IPS DF 6.9 (cell line): ENCODE measurements around the gene PKP2.

Experiments
- DNase-seq: peaks from one replicate; pipeline ENCODE4 v3.0.0-alpha.2; 2013; ENCODE audit warnings: low read depth, low spot score
- H3K27ac ChIP-seq: one replicate; pipeline ENCODE4 v1.5.1; 2013; ENCODE audit warnings: low read length, control low read depth
- H3K27me3 ChIP-seq: 2 replicates; pipeline ENCODE4 v1.6.1; 2013; ENCODE audit warnings: mild to moderate bottlenecking, low read length; ENCODE audit not compliant: control insufficient read depth, insufficient read depth
- H3K36me3 ChIP-seq: 2 replicates; pipeline ENCODE4 v1.6.1; 2013; ENCODE audit warnings: low read length; ENCODE audit not compliant: control insufficient read depth, insufficient read depth
- H3K4me1 ChIP-seq: 2 replicates; pipeline ENCODE4 v1.6.1; 2013; ENCODE audit warnings: low read length; ENCODE audit not compliant: control insufficient read depth, insufficient read depth
- H3K4me3 ChIP-seq: 2 replicates; pipeline ENCODE4 v1.5.1; 2013; ENCODE audit warnings: mild to moderate bottlenecking, low read length
- H3K9me3 ChIP-seq: 2 replicates; pipeline ENCODE4 v1.6.1; 2013; ENCODE audit warnings: low read length, inconsistent platforms; ENCODE audit not compliant: control insufficient read depth, insufficient read depth
- WGBS: extraction: QIAGEN DNeasy Blood & Tissue Kit; methylation state at CpG from one replicate; pipeline ENCODE4 v1.1.7; 2013; ENCODE audit warnings: mixed read lengths, missing lambda C conversion rate; ENCODE audit not compliant: insufficient read length, insufficient coverage; 5-methylcytosine and 5-hydroxymethylcytosine counted together

Gene PKP2

DNA sequence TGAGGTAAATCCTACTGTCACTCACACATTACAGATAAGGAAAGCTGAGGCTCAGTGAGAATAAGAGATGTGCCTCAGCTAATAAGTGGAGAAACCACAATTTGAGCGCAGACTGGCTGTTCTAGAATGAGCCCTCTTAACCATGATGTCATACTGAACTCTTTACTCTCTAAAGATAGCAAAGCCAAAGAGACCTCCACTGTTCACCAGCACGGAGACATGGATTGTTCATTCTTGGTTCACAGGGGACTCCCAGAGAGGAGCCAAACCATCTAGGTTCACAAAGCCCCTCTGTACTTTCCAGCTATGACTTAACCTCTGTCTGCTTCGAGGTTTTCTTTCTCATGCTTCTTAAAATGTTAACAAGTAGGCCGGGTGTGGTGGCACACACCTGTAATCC, 108.2 kb downstream of the PKP2 start:
- no peaks in the 10 kb centered on the region for H3K9me3 ChIP-seq
- peaks cover 4% of the 10 kb centered on the region; the same call in 1 of the 2 replicates for H3K36me3 ChIP-seq
- H3K4me1 ChIP-seq: no peaks in the 10 kb centered on the region
- H3K27me3 ChIP-seq: no peaks in the 10 kb centered on the region
- no peak for DNase-seq
- H3K27ac ChIP-seq: no peak overlapping the region
- WGBS: no CpG with 5 or more reads among the region's 4 CpGs
- no peak overlapping the region for H3K4me3 ChIP-seq

DNA sequence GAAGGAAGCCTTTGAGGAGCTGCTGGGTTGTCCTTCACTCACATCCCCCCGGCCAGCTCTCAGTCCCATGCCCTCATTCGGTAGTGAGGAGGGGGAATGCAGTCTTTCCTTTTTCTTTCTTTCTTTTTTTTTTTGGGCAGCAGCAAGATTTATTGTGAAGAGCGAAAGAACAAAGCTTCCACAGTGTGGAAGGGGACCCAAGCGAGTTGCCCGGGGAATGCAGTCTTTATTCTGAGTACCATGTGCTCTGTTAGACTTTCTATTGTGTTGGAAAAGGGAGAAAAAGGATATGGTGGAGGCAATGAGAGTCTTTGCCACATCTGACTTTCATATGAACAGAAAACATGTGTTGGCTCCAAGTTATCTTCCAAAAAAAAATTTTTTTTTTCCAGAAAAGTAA, 111.0 kb downstream of the PKP2 start:
- Histone ChIP-seq H3K4me1 (no peaks in the 10 kb centered on the region), H3K27me3 (no peaks in the 10 kb centered on the region), H3K36me3 (no peaks in the 10 kb centered on the region), H3K27ac (no peak overlapping the region), H3K9me3 (no peaks in the 10 kb centered on the region), H3K4me3 (no peak overlapping the region)
- no CpG with 5 or more reads among the region's 5 CpGs for WGBS
- no peak for DNase-seq

DNA sequence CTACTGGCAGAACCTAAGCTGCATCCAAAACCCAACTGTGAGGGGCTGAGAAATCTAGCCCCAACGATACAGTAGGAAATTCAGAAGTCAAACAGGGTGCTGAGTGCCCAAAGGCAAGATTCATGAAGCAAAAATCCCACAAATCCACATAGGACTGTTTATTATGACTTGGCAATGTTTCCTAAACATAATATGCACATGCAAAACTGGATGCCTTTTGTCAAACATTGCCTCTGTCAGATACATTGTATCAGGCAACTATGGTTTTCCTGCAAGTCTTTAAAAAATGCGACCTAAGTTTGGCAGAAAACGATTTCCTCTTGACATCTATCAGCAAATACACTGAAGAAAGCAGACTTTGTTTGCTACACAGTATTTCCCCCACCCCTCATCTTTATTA, 113.5 kb downstream of the PKP2 start:
- WGBS: no CpG with 5 or more reads among the region's 3 CpGs

DNA sequence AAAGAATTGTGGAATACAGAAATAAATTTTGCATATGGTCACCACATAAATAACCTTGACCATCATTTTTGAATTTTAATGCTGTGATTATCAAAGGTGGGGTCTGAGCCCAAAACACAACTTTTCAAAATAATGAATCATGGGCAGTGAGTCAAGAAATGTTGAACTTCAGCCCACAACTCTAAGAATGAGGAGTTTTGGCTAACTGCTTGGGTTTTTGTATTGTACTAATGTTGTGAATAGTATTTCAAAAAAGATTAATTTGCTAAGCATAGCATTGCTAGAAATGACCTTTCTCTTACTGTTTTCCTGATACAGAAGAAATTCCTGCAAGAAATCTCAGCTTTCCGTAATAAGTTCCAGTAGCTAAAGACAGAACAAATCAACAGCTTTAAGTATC, 116.5 kb downstream of the PKP2 start:
- no peak for DNase-seq
- Histone ChIP-seq H3K27ac (no peak overlapping the region), H3K27me3 (no peaks in the 10 kb centered on the region), H3K4me3 (no peak overlapping the region), H3K4me1 (no peaks in the 10 kb centered on the region), H3K36me3 (no peaks in the 10 kb centered on the region), H3K9me3 (no peaks in the 10 kb centered on the region)
- no CpG with 5 or more reads among the region's 1 CpG for WGBS

More for the DNA sequence above, 113.5 kb downstream of the PKP2 start:
- Histone ChIP-seq H3K27me3 (no peaks in the 10 kb centered on the region), H3K27ac (no peak overlapping the region), H3K9me3 (no peaks in the 10 kb centered on the region), H3K36me3 (no peaks in the 10 kb centered on the region), H3K4me1 (no peaks in the 10 kb centered on the region), H3K4me3 (no peak overlapping the region)
- DNase-seq: no peak

DNA sequence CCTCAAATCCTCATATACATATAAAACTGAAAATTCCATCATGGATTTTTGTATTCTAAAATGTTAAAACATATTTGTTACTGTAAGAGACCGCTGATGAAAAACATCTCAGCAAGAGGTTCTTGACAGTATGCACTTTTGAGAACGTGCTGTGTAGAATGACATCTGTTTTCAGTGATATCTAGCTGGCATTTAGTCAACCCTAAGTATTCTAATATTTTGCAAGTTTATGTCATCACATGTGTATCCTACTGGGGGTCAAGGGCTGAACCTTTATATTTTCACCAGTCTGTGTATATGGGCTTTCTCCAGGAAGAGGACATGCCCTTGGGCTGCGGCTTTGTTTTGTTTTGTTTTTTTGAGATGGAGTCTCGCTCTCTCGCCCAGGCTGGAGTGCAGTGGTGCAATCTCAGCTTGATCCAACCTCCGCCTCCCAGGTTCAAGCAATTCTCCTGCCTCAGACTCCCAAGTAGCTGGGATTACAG, 118.8 kb downstream of the PKP2 start:
- no peak overlapping the region for H3K27ac ChIP-seq
- no peak for DNase-seq
- no CpG with 5 or more reads among the region's 6 CpGs for WGBS

DNA sequence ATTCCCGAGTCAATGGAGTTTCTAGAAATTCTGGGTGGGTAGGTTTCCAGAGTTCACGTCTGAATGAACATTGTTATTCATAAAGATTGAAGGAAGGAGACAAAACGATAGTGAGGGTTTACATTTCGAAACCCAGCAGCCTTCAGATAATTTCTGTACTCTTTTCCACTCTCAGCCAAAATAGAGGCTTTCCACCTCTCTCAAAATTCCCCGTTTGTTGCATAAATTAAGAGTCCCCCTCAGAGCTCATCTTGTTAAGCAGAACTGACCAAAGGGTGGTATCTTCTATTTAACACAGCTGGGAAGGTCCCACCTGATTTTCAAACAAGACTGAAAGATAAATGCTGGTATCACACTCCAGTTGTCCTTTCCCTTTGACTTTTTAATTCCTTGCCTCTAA, 119.4 kb downstream of the PKP2 start:
- Histone ChIP-seq H3K27me3 (no peaks in the 10 kb centered on the region), H3K9me3 (no peaks in the 10 kb centered on the region), H3K27ac (no peak overlapping the region), H3K36me3 (no peaks in the 10 kb centered on the region), H3K4me3 (no peak overlapping the region), H3K4me1 (no peaks in the 10 kb centered on the region)
- no CpG with 5 or more reads among the region's 5 CpGs for WGBS
- no peak for DNase-seq

More for the DNA sequence above, 118.8 kb downstream of the PKP2 start:
- Histone ChIP-seq H3K9me3 (no peaks in the 10 kb centered on the region), H3K36me3 (no peaks in the 10 kb centered on the region), H3K27me3 (no peaks in the 10 kb centered on the region), H3K4me3 (no peak overlapping the region), H3K4me1 (no peaks in the 10 kb centered on the region)

DNA sequence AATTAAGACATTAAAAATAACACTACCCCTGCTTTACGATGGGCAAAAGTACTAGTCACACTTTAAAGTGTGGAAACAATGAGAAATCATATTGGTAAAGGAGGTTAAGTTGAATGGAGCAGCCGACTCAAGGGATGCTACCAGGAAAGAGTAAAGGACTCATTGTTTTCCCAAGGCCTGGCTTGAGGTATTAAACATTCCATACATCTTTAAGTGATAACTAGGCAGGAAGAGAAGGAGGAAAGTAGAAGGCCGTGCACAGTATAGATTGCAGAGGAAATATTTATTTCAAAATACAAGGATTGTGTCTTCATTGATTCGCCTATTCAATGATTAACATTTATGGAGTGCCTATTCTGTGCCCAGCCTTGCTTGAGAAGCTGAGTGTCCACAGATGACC, 120.3 kb downstream of the PKP2 start:
- WGBS: no CpG with 5 or more reads among the region's 4 CpGs
- no peak for DNase-seq
- no peaks in the 10 kb centered on the region for H3K9me3 ChIP-seq

DNA sequence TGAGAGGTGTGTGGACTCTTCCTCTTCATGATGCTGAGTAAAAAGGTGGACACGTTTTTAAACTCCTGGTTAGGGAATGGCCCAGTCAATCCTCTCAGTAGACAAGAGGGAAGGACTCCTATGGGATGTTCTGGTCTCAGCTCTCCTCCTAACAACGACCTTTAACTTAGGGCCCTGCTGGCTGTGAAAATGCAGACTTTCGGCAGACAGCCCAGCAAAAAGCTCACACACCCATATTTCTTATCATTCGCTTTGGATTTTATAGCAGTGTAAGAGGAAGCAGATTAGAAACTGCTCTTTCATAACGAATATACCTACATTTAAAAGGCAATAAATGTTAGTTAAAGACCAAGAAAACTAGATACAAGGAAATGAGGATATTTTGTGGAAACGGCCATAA, 122.9 kb downstream of the PKP2 start:
- no peaks in the 10 kb centered on the region for H3K9me3 ChIP-seq
- no peak overlapping the region for H3K27ac ChIP-seq
- no peaks in the 10 kb centered on the region for H3K4me1 ChIP-seq
- no peaks in the 10 kb centered on the region for H3K27me3 ChIP-seq
- H3K36me3 ChIP-seq: no peaks in the 10 kb centered on the region
- H3K4me3 ChIP-seq: no peak overlapping the region
- DNase-seq: no peak
- no CpG with 5 or more reads among the region's 6 CpGs for WGBS

More for the DNA sequence above, 120.3 kb downstream of the PKP2 start:
- Histone ChIP-seq H3K4me3 (no peak overlapping the region), H3K27ac (no peak overlapping the region), H3K36me3 (no peaks in the 10 kb centered on the region), H3K4me1 (no peaks in the 10 kb centered on the region), H3K27me3 (no peaks in the 10 kb centered on the region)

DNA sequence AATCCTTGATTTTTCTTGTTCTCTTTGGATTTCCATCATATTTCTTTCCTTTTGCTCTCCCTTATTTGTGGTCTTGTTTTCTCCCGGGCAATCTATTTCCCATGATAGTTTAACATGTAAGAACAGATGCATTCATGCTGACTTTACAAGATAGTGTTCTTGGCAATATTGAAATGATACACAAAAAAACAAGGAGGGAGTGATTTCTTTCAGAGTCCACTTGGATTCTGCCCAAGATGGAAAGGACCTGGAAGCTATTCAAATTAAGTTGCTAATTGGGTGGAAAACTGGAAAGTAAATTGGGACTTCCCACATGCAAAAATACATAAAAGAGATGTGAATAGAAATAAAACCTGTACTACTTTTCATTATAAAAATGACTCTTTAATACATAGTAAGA, 126.4 kb downstream of the PKP2 start:
- H3K4me3 ChIP-seq: no peak overlapping the region
- H3K4me1 ChIP-seq: no peaks in the 10 kb centered on the region
- no peak for DNase-seq
- no peaks in the 10 kb centered on the region for H3K36me3 ChIP-seq
- no CpG with 5 or more reads among the region's 1 CpG for WGBS
- no peaks in the 10 kb centered on the region for H3K9me3 ChIP-seq
- no peaks in the 10 kb centered on the region for H3K27me3 ChIP-seq
- no peak overlapping the region for H3K27ac ChIP-seq

DNA sequence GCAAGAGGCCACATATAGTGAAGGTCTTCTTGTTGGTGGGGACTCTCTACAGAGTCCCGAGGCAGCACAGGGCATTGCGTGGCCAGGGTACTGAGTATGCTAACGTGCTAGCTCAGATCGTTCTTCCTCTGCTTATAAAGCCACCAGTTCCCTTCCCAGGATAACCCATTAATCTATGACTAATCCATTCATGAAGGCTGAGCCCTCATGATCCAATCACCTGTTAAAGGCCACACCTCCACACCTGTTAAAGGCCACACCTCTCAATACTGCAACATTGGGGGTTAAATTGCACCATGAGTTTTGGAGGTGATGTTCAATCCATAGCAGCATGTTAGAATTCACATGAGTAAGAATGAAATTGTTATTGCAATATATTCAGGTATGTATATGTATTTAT, 128.1 kb downstream of the PKP2 start:
- Histone ChIP-seq H3K27me3 (no peaks in the 10 kb centered on the region), H3K9me3 (no peaks in the 10 kb centered on the region), H3K27ac (no peak overlapping the region), H3K4me1 (no peaks in the 10 kb centered on the region), H3K36me3 (no peaks in the 10 kb centered on the region), H3K4me3 (no peak overlapping the region)
- WGBS: no CpG with 5 or more reads among the region's 4 CpGs
- DNase-seq: no peak

DNA sequence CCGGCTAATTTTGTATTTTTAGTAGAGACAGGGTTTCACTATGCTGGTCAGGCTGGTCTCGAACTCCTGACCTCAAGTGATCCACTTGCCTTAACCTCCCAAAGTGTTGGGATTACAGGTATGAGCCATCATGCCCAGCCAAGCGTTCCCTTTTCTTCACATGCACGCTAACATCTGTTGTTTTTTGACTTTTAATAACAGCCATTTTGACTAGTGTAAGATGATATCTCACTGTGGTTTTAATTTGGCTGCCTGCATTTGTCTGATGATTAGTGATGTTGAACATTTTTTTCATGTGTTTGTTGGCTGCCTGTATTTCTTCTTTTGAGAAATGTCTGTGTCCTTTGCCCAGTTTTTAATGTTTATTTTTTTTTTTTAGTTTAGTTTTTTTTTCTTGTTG, 130.7 kb downstream of the PKP2 start:
- Histone ChIP-seq H3K27me3 (no peaks in the 10 kb centered on the region), H3K9me3 (no peaks in the 10 kb centered on the region), H3K4me1 (no peaks in the 10 kb centered on the region), H3K4me3 (no peak overlapping the region), H3K27ac (no peak overlapping the region), H3K36me3 (no peaks in the 10 kb centered on the region)
- WGBS: no CpG with 5 or more reads among the region's 4 CpGs
- no peak for DNase-seq
